Measurements from ENCODE around the gene PAX6. TPM values are rescaled to one million over a fixed set of nuclear protein-coding genes. Genes with fewer than 3 reads are reported as not detected.

Gene PAX6
- total and polyA plus RNA-seq, 2 of the 13 experiments (the other 11 are each of a cell fraction or from before 2014, with no cell fraction given), result 0.15 to 1.1 TPM

DNA sequence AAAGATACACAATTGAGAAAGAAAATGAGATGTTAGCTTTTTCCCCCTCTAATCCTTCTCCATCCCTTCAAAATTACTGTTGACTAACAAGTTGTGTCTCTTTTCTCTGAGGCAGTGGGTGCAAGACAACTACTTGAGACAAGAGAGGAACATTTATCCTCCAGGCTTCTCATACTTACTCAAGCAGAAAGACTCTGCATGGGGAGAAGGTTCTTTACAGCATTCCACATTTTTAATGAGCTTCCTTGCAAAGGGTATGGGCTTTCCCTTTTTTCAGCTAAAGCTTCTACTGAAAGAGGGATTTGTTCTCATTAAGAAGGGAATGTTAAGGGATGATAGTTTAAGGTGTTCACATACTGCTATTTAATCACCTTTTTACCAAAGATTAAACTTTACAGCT lies 47.8 kb downstream of the PAX6 start:
- Histone ChIP-seq H4K20me1 (ENCODE audit: insufficient read depth, low read length) (no peaks in the 10 kb centered on the region), H3K36me3 (replicated peaks in 1 of 2; ENCODE audit: control insufficient read depth in 1 of 2, insufficient read depth in 2 of 2, low read length in 2 of 2) (no peaks in the 10 kb centered on the region), H3K4me1 (ENCODE audit: insufficient read depth, low read length) (no peaks in the 10 kb centered on the region), H3K4me2 (ENCODE audit: low read depth, low read length) (no peak overlapping the region), H3K27me3 (ENCODE audit: control insufficient read depth in 1 of 2, insufficient read depth in 2 of 2, low read length in 2 of 2) (no peaks in the 10 kb centered on the region), H2AFZ (ENCODE audit: low read length) (no peak overlapping the region), H3K9me3 (ENCODE audit: low read length) (no peaks in the 10 kb centered on the region), H3K9ac (ENCODE audit: insufficient read depth, low read depth, low read length) (no peak overlapping the region), H3K4me3 (replicated peaks in 1 of 3; ENCODE audit: insufficient read depth in 1 of 3, low read depth in 2 of 3, low read length in 3 of 3) (no peak overlapping the region), H3K27ac (ENCODE audit: extremely low read length, insufficient read depth, low read length) (no peak overlapping the region), H3K79me2 (ENCODE audit: insufficient read depth, low read length) (no peaks in the 10 kb centered on the region)
- intact Hi-C loops (cut with micrococcal nuclease; ENCODE audit: unreplicated experiment), result no loop called here
- no peak for DNase-seq (ENCODE audit: low spot score)
- no peak for FAIRE-seq
- in situ Hi-C loops (cut with HindIII; ENCODE audit: extremely low pct_ligation_motif_present, low pct_unique_long_range_greater_than_20kb), result no loop called here
- BruUV-seq (replicated peaks), result no TSS peak
- POLR2A ChIA-PET, result no interaction called here
- no peak for TF ChIP-seq ZNF749 (CRISPR knock-in tag; IDR thresholded peaks at IDR 0.05; ENCODE audit: borderline replicate concordance)
- CTCF ChIA-PET (ENCODE audit: low intra/inter-chr PET ratio, low total read pairs), result no interaction called here
- no peak for ATAC-seq

DNA sequence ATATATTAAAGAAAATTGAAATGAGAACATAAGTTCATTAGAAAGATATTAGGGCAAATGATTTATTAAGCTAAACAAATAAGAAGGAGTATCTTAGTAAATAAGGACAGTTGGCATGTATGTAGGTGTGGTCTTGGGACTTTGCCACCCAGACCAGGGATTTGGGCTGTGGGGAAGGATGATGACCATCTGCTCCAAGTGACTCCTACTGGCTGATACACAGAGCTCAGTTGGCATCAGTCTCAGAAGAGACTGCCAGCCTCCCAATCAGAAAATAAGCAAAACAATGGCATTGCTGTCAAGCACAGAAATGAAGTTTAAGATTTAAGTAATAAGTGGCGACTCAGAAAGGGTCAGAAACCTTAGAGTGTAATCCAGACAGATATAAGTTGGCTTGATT lies 49.5 kb downstream of the PAX6 start:
- Histone ChIP-seq H3K4me2 (ENCODE audit: low read depth, low read length) (no peak overlapping the region), H3K27ac (ENCODE audit: extremely low read length, insufficient read depth, low read length) (no peak overlapping the region), H3K79me2 (ENCODE audit: insufficient read depth, low read length) (no peaks in the 10 kb centered on the region), H3K36me3 (replicated peaks in 1 of 2; ENCODE audit: control insufficient read depth in 1 of 2, insufficient read depth in 2 of 2, low read length in 2 of 2) (no peaks in the 10 kb centered on the region), H3K9ac (ENCODE audit: insufficient read depth, low read depth, low read length) (no peak overlapping the region), H3K27me3 (ENCODE audit: control insufficient read depth in 1 of 2, insufficient read depth in 2 of 2, low read length in 2 of 2) (no peaks in the 10 kb centered on the region), H4K20me1 (ENCODE audit: insufficient read depth, low read length) (no peaks in the 10 kb centered on the region), H3K4me3 (replicated peaks in 1 of 3; ENCODE audit: insufficient read depth in 1 of 3, low read depth in 2 of 3, low read length in 3 of 3) (no peak overlapping the region), H3K9me3 (ENCODE audit: low read length) (no peaks in the 10 kb centered on the region), H3K4me1 (ENCODE audit: insufficient read depth, low read length) (no peaks in the 10 kb centered on the region), H2AFZ (ENCODE audit: low read length) (no peak overlapping the region)
- CTCF ChIA-PET (ENCODE audit: low intra/inter-chr PET ratio, low total read pairs), result no interaction called here
- WGBS (ENCODE audit: low lambda C conversion rate), result 96% methylated on average over 1 of the region's 1 CpG
- POLR2A ChIA-PET, result no interaction called here
- DNase-seq (ENCODE audit: low spot score), result no peak
- ATAC-seq, result no peak
- FAIRE-seq, result no peak
- in situ Hi-C loops (cut with HindIII; ENCODE audit: extremely low pct_ligation_motif_present, low pct_unique_long_range_greater_than_20kb) (no loop called here), intact Hi-C loops (cut with micrococcal nuclease; ENCODE audit: unreplicated experiment) (no loop called here)
- no TSS peak for BruUV-seq (replicated peaks)
- TF ChIP-seq ATM (IDR thresholded peaks at IDR 0.05; ENCODE audit: borderline replicate concordance) (no peak), ZBTB20 (CRISPR knock-in tag; IDR thresholded peaks at IDR 0.05; ENCODE audit: borderline replicate concordance, low read depth) (no peak), SMARCE1 (IDR thresholded peaks at IDR 0.05; ENCODE audit: borderline replicate concordance) (no peak), ZNF629 (CRISPR knock-in tag; conservative IDR thresholded peaks at IDR 0.05) (no peak), NFRKB (IDR thresholded peaks at IDR 0.05) (no peak), DNMT3B (CRISPR knock-in tag; conservative IDR thresholded peaks at IDR 0.05) (no peak), NKX3-1 (CRISPR knock-in tag; IDR thresholded peaks at IDR 0.05) (no peak), ZNF30 (CRISPR knock-in tag; IDR thresholded peaks at IDR 0.05) (no peak), CEBPG (CRISPR knock-in tag; IDR thresholded peaks at IDR 0.05) (no peak), HNRNPUL1 (IDR thresholded peaks at IDR 0.05; ENCODE audit: low read depth, low read length) (no peak), KDM1A (CRISPR knock-in tag; IDR thresholded peaks at IDR 0.05) (no peak)
- TF ChIP-seq, protein P1, sequence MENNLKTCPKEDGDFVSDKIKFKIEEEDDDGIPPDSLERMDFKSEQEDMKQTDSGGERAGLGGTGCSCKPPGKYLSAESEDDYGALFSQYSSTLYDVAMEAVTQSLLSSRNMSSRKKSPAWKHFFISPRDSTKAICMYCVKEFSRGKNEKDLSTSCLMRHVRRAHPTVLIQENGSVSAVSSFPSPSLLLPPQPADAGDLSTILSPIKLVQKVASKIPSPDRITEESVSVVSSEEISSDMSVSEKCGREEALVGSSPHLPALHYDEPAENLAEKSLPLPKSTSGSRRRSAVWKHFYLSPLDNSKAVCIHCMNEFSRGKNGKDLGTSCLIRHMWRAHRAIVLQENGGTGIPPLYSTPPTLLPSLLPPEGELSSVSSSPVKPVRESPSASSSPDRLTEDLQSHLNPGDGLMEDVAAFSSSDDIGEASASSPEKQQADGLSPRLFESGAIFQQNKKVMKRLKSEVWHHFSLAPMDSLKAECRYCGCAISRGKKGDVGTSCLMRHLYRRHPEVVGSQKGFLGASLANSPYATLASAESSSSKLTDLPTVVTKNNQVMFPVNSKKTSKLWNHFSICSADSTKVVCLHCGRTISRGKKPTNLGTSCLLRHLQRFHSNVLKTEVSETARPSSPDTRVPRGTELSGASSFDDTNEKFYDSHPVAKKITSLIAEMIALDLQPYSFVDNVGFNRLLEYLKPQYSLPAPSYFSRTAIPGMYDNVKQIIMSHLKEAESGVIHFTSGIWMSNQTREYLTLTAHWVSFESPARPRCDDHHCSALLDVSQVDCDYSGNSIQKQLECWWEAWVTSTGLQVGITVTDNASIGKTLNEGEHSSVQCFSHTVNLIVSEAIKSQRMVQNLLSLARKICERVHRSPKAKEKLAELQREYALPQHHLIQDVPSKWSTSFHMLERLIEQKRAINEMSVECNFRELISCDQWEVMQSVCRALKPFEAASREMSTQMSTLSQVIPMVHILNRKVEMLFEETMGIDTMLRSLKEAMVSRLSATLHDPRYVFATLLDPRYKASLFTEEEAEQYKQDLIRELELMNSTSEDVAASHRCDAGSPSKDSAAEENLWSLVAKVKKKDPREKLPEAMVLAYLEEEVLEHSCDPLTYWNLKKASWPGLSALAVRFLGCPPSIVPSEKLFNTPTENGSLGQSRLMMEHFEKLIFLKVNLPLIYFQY (CRISPR knock-in tag; IDR thresholded peaks at IDR 0.05; ENCODE audit: borderline replicate concordance), result no peak
- TF ChIP-seq, protein P2, sequence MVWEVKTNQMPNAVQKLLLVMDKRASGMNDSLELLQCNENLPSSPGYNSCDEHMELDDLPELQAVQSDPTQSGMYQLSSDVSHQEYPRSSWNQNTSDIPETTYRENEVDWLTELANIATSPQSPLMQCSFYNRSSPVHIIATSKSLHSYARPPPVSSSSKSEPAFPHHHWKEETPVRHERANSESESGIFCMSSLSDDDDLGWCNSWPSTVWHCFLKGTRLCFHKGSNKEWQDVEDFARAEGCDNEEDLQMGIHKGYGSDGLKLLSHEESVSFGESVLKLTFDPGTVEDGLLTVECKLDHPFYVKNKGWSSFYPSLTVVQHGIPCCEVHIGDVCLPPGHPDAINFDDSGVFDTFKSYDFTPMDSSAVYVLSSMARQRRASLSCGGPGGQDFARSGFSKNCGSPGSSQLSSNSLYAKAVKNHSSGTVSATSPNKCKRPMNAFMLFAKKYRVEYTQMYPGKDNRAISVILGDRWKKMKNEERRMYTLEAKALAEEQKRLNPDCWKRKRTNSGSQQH (CRISPR knock-in tag; IDR thresholded peaks at IDR 0.05; ENCODE audit: low read depth), result no peak
- TF ChIP-seq, protein P3, sequence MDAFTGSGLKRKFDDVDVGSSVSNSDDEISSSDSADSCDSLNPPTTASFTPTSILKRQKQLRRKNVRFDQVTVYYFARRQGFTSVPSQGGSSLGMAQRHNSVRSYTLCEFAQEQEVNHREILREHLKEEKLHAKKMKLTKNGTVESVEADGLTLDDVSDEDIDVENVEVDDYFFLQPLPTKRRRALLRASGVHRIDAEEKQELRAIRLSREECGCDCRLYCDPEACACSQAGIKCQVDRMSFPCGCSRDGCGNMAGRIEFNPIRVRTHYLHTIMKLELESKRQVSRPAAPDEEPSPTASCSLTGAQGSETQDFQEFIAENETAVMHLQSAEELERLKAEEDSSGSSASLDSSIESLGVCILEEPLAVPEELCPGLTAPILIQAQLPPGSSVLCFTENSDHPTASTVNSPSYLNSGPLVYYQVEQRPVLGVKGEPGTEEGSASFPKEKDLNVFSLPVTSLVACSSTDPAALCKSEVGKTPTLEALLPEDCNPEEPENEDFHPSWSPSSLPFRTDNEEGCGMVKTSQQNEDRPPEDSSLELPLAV (CRISPR knock-in tag; conservative IDR thresholded peaks at IDR 0.05; ENCODE audit: low read depth), result no peak
